Kidney epithelial cell (primary cell): Measurements from ENCODE around the gene PASK. TPM values are rescaled to one million over a fixed set of nuclear protein-coding genes. Genes with fewer than 3 reads are reported as not detected.

Experiments
- DNase-seq: peaks from one replicate; pipeline ENCODE4 v3.0.0-alpha.2; 2010; ENCODE audit warnings: low read depth
- H3K27me3 ChIP-seq: 2 replicates; pipeline ENCODE4 v1.6.0; 2011; ENCODE audit warnings: low read length; ENCODE audit not compliant: control insufficient read depth, insufficient read depth
- H3K36me3 ChIP-seq: 2 replicates; pipeline ENCODE4 v1.5.1; 2011; ENCODE audit warnings: low read length; ENCODE audit not compliant: control insufficient read depth, insufficient read depth
- H3K4me3 ChIP-seq: 2 replicates; pipeline ENCODE4 v1.5.1; 2011; ENCODE audit warnings: low read depth, mild to moderate bottlenecking, control low read depth, low read length
- CTCF ChIP-seq: IDR thresholded peaks from 2 replicates; pipeline ENCODE4 v1.5.1; 2011; ENCODE audit warnings: mild to moderate bottlenecking, moderate library complexity, low read length, control low read depth, inconsistent platforms; ENCODE audit not compliant: insufficient read depth, poor library complexity, severe bottlenecking
- total RNA-seq: library from RNA; depleted of rRNA; stranded (reverse); fragments of >200 nt; gene quantifications from 2 replicates; pipeline ENCODE4 v1.2.3, GENCODE V29; 2015

The PASK gene
- total RNA-seq, 1 donor from 2014 or later: 8.3 TPM

- Histone ChIP-seq H3K4me3 (no peak overlapping the region), H3K27me3 (no peaks in the 10 kb centered on the region), H3K36me3 (no peaks in the 10 kb centered on the region)
- DNase-seq: no peak
- TF ChIP-seq CTCF: no peak
Observed at GRCh38 chr2:241136661-241137260, 12.5 kb downstream of the PASK start.

GRCh38 chr2:241136191-241136590 is 13.1 kb downstream of the PASK start:
- no peaks in the 10 kb centered on the region for H3K36me3 ChIP-seq
- no peak overlapping the region for H3K4me3 ChIP-seq
- no peak for DNase-seq
- no peak for TF ChIP-seq CTCF
- H3K27me3 ChIP-seq: no peaks in the 10 kb centered on the region

- no peak overlapping the region for H3K4me3 ChIP-seq
- no peak for TF ChIP-seq CTCF
- H3K36me3 ChIP-seq: no peaks in the 10 kb centered on the region
- no peaks in the 10 kb centered on the region for H3K27me3 ChIP-seq
- no peak for DNase-seq
Observed at GRCh38 chr2:241135737-241136136, 13.5 kb downstream of the PASK start.

- DNase-seq: no peak
- Histone ChIP-seq H3K4me3 (no peak overlapping the region), H3K36me3 (no peaks in the 10 kb centered on the region), H3K27me3 (no peaks in the 10 kb centered on the region)
- TF ChIP-seq CTCF: no peak
Observed at GRCh38 chr2:241134711-241135110, 14.6 kb downstream of the PASK start.

GRCh38 chr2:241133436-241133820 is 15.8 kb downstream of the PASK start:
- Histone ChIP-seq H3K36me3 (no peaks in the 10 kb centered on the region), H3K4me3 (no peak overlapping the region), H3K27me3 (no peaks in the 10 kb centered on the region)
- no peak for TF ChIP-seq CTCF
- DNase-seq: no peak

- no peak for DNase-seq
- TF ChIP-seq CTCF: no peak
- no peak overlapping the region for H3K4me3 ChIP-seq
- H3K27me3 ChIP-seq: no peaks in the 10 kb centered on the region
- no peaks in the 10 kb centered on the region for H3K36me3 ChIP-seq
Observed at GRCh38 chr2:241132538-241133435, 16.5 kb downstream of the PASK start.
